Activated CD8-positive, alpha-beta memory T cell treated with anti-CD3 and anti-CD28 coated beads, Interleukin-2, amount 10 ng/mL, durations not matched to agents 7 days and 5 days (primary cell): ENCODE results near the gene SGCD. TPM values are rescaled to one million over a fixed set of nuclear protein-coding genes. Genes with fewer than 3 reads are reported as not detected.
"Not testable (repeated sequence)": the region's sequence is repeated elsewhere in the genome, so short reads cannot be mapped to it uniquely, and the experiment has no call there.

Source experiments
- ATAC-seq: fragments of 150-1000 bp; cut with Tn5 transposase; one replicate; pipeline ENCODE4 v1.10.0; 2021; ENCODE audit warnings: moderate library complexity
- CTCF ChIA-PET: fragments of 350-600 bp; sonication (Branson Sonifier 250); formaldehyde crosslinking; loops from one replicate; lab custom pipeline; 2021; ENCODE audit warnings: antibody characterized with exemption; lab: Charles Lee
- DNase-seq: peaks from one replicate; pipeline ENCODE4 v3.0.0-alpha.2; 2020
- H3K27ac Mint-ChIP-seq: one replicate; pipeline ENCODE4 v1.8.0; 2021; ENCODE audit warnings: mild to moderate bottlenecking, mixed read lengths
- H3K27me3 Mint-ChIP-seq: one replicate; pipeline ENCODE4 v1.8.0; 2021; ENCODE audit warnings: mixed read lengths
- H3K36me3 Mint-ChIP-seq: one replicate; pipeline ENCODE4 v1.8.0; 2021; ENCODE audit warnings: mild to moderate bottlenecking, mixed read lengths
- H3K4me1 Mint-ChIP-seq: one replicate; pipeline ENCODE4 v1.8.0; 2021; ENCODE audit warnings: mixed read lengths
- H3K4me3 Mint-ChIP-seq: one replicate; pipeline ENCODE4 v1.8.0; 2021; ENCODE audit warnings: mild to moderate bottlenecking, moderate library complexity, mixed read lengths
- H3K9me3 Mint-ChIP-seq: one replicate; pipeline ENCODE4 v1.8.0; 2022; ENCODE audit warnings: low read depth, mixed read lengths
- total RNA-seq, 2 experiments: library from RNA; stranded (reverse); gene quantifications; one replicate each; pipeline ENCODE4 v1.2.3, GENCODE V29; 2021

SGCD gene
- total RNA-seq, 2 experiments from 2014 or later: not detected

DNA sequence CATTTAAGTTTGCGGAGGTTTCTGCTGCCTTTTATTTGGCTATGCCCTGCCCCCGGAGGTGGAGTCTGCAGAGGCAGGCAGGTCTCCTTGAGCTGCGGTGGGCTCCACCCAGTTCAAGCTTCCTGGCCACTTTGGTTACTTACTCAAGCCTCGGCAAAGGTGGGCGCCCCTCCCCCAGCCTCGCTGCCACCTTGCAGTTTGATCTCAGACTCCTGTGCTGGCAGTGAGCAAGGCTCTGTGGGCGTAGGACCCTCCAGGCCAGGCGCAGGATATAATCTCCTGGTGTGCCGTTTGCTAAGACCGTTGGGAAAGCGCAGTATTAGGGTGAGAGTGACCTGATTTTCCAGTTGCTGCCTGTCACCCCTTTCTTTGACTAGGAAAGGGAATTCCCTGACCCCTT lies 283.6 kb downstream of the SGCD start:
- H3K4me3 Mint-ChIP-seq, H3K27me3 Mint-ChIP-seq, ATAC-seq, CTCF ChIA-PET, H3K4me1 Mint-ChIP-seq, H3K9me3 Mint-ChIP-seq, H3K27ac Mint-ChIP-seq, DNase-seq, H3K36me3 Mint-ChIP-seq: not testable (repeated sequence)

DNA sequence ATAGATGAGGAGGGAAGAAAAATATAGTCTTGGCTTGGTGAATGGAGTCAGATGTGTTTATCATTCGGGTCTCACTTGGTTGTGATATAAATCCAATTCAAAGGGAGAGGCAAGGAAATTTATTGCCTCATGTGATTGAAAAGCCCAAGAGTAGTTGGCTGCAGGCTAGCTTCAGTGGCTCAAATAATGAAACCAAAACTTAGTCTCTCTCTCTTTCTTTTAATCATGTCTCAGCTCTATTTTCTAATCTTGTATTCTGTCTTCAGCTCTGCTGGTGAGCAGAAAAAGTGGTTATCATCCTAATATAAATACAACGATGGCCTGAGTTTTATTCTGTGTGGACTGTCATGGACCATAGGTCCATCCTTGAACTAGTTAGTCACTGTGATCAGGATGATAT lies 288.9 kb downstream of the SGCD start:
- Mint-ChIP-seq H3K27me3 (no peaks in the 10 kb centered on the region), H3K9me3 (peaks cover 3% of the 10 kb centered on the region), H3K36me3 (no peaks in the 10 kb centered on the region), H3K27ac (no peak overlapping the region), H3K4me1 (no peaks in the 10 kb centered on the region), H3K4me3 (no peak overlapping the region)
- CTCF ChIA-PET: no interaction called here
- ATAC-seq (no peak), DNase-seq (no peak)

GRCh38 chr5:156617426-156617825 lies 290.5 kb downstream of the SGCD start:
- H3K36me3 Mint-ChIP-seq: no peaks in the 10 kb centered on the region
- H3K27me3 Mint-ChIP-seq: no peaks in the 10 kb centered on the region
- H3K9me3 Mint-ChIP-seq: no peaks in the 10 kb centered on the region
- no peaks in the 10 kb centered on the region for H3K4me1 Mint-ChIP-seq
- DNase-seq (no peak), ATAC-seq (no peak)
- no peak overlapping the region for H3K4me3 Mint-ChIP-seq
- CTCF ChIA-PET: no interaction called here
- no peak overlapping the region for H3K27ac Mint-ChIP-seq

DNA sequence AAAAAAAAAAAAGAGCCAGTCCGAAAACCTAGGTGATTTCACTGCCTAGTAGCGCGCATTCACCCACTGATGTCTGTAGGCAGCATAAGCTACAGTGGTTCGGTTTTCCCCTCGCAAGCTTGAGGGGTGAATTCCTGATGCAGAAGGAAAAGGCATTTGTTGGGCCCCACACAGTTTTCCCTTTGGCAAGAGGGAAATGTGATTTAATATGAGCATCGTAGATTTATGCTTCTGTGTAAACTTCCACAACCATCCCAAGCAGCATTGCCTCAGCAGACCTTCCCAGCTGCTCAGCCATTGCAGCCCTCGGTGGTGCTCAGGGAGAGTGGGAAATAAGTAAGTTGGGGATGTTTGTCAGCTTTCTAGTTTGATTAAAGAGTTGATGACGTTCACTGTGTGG lies 291.6 kb downstream of the SGCD start:
- no peak overlapping the region for H3K27ac Mint-ChIP-seq
- CTCF ChIA-PET: no interaction called here
- no peaks in the 10 kb centered on the region for H3K36me3 Mint-ChIP-seq
- DNase-seq (no peak), ATAC-seq (no peak)
- no peaks in the 10 kb centered on the region for H3K4me1 Mint-ChIP-seq
- no peak overlapping the region for H3K4me3 Mint-ChIP-seq
- no peaks in the 10 kb centered on the region for H3K27me3 Mint-ChIP-seq
- H3K9me3 Mint-ChIP-seq: no peaks in the 10 kb centered on the region

GRCh38 chr5:156621719-156622118 lies 294.8 kb downstream of the SGCD start:
- CTCF ChIA-PET: no interaction called here
- Mint-ChIP-seq H3K36me3 (no peaks in the 10 kb centered on the region), H3K27me3 (no peaks in the 10 kb centered on the region), H3K9me3 (no peaks in the 10 kb centered on the region), H3K27ac (no peak overlapping the region), H3K4me3 (no peak overlapping the region), H3K4me1 (no peaks in the 10 kb centered on the region)
- DNase-seq (no peak), ATAC-seq (no peak)

DNA sequence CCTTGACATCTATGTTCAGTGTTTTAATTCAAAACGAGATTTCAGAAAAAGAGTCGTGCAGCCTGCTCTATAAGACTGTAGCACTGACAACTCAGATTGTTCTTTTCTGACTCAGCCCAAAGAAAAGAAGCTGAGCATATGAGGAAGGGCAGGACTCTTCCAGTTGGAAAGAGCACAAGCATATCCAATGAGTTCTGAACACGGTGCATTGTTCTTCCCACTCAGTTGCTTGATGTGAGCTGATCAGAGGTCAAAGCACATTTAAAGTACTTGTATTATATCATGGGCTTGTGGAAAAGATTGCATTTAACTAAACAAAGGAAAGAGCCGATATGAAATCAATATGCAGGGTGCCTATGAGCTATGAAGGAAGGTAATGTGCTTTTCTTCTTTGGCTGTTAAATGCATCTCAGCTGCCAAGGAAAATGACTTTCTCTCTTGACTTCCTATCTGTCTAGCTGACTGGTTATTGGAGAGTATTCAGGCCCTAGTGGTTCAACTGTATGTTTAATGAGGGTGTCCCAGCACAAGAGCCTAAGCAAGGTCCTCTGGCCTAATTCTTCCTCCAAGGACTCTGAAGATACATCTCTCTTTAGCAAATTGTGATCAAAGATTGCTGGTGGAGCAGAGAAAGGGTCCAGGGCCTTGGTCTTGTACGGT lies 296.5 kb downstream of the SGCD start:
- Mint-ChIP-seq H3K27ac (no peak overlapping the region), H3K4me3 (no peak overlapping the region), H3K27me3 (no peaks in the 10 kb centered on the region), H3K36me3 (no peaks in the 10 kb centered on the region), H3K9me3 (no peaks in the 10 kb centered on the region), H3K4me1 (no peaks in the 10 kb centered on the region)
- no peak for ATAC-seq
- DNase-seq: no peak
- CTCF ChIA-PET: no interaction called here

- DNase-seq (no peak), ATAC-seq (no peak)
- Mint-ChIP-seq H3K4me1 (no peaks in the 10 kb centered on the region), H3K27ac (no peak overlapping the region), H3K36me3 (no peaks in the 10 kb centered on the region), H3K27me3 (no peaks in the 10 kb centered on the region), H3K4me3 (no peak overlapping the region), H3K9me3 (no peaks in the 10 kb centered on the region)
- CTCF ChIA-PET: no interaction called here
Measured at GRCh38 chr5:156624686-156625085, 297.7 kb downstream of the SGCD start.

GRCh38 chr5:156628421-156628820 lies 301.5 kb downstream of the SGCD start:
- no peaks in the 10 kb centered on the region for H3K9me3 Mint-ChIP-seq
- no peak overlapping the region for H3K4me3 Mint-ChIP-seq
- H3K27me3 Mint-ChIP-seq: no peaks in the 10 kb centered on the region
- no peaks in the 10 kb centered on the region for H3K4me1 Mint-ChIP-seq
- no peak overlapping the region for H3K27ac Mint-ChIP-seq
- DNase-seq (no peak), ATAC-seq (no peak)
- H3K36me3 Mint-ChIP-seq: no peaks in the 10 kb centered on the region
- CTCF ChIA-PET: no interaction called here

GRCh38 chr5:156631005-156631404 lies 304.0 kb downstream of the SGCD start:
- no peak overlapping the region for H3K27ac Mint-ChIP-seq
- no peaks in the 10 kb centered on the region for H3K9me3 Mint-ChIP-seq
- CTCF ChIA-PET: no interaction called here
- no peaks in the 10 kb centered on the region for H3K4me1 Mint-ChIP-seq
- no peaks in the 10 kb centered on the region for H3K36me3 Mint-ChIP-seq
- DNase-seq (no peak), ATAC-seq (no peak)
- no peak overlapping the region for H3K4me3 Mint-ChIP-seq
- no peaks in the 10 kb centered on the region for H3K27me3 Mint-ChIP-seq

DNA sequence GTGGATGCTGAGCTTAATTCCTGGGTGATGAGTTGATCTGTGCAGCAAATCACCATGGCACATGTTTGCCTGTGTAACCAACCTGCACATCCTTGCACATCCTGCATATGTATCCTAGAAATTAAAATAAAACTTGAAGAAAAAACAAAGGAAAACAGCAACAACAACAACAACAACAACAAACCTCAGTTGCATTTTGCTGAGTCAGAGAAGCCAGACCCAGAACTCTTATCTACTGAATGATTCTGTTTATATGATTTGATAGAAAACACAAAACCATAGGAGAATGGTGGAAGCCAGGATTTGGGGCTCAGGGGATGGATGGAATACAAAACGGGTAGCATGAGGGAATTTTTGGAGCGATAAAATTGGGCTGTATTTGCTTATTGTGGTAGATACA lies 307.3 kb downstream of the SGCD start:
- Mint-ChIP-seq H3K4me1 (no peaks in the 10 kb centered on the region), H3K4me3 (no peak overlapping the region), H3K27ac (no peak overlapping the region), H3K36me3 (no peaks in the 10 kb centered on the region), H3K9me3 (no peaks in the 10 kb centered on the region), H3K27me3 (peaks cover 6% of the 10 kb centered on the region)
- ATAC-seq (no peak), DNase-seq (no peak)
- CTCF ChIA-PET: no interaction called here

- DNase-seq (no peak), ATAC-seq (no peak)
- H3K9me3 Mint-ChIP-seq: no peaks in the 10 kb centered on the region
- no peaks in the 10 kb centered on the region for H3K4me1 Mint-ChIP-seq
- no peak overlapping the region for H3K27ac Mint-ChIP-seq
- no peaks in the 10 kb centered on the region for H3K36me3 Mint-ChIP-seq
- peaks cover 11% of the 10 kb centered on the region for H3K27me3 Mint-ChIP-seq
- no peak overlapping the region for H3K4me3 Mint-ChIP-seq
- CTCF ChIA-PET: no interaction called here
Measured at GRCh38 chr5:156640691-156641241, 313.8 kb downstream of the SGCD start.

DNA sequence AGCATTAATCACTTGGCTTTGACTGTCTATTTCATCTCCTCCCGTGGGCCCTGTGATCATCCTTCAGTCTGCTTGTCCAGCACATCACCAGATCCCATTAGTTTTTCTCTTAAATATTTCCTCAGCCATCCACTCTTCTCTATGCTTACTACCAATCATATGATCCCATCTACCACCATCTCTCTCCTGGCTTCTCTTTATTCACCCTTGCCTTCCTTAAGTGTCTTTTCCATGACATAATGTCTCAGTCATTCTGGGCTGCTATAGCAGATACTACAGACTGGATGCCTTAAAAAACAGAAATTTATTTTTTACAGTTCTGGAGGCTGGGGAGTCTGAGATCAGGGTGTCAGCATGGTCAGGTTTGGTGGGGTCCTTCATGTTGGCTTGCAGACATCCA lies 314.7 kb downstream of the SGCD start:
- Mint-ChIP-seq H3K27ac (no peak overlapping the region), H3K4me1 (no peaks in the 10 kb centered on the region), H3K9me3 (no peaks in the 10 kb centered on the region), H3K27me3 (peaks cover 19% of the 10 kb centered on the region), H3K36me3 (no peaks in the 10 kb centered on the region), H3K4me3 (no peak overlapping the region)
- CTCF ChIA-PET: interaction anchor here (0.6 kb wide), 1 partner anchor 1306 kb away, joined by 4 read pairs; no protein-coding TSS in a partner anchor
- DNase-seq (no peak), ATAC-seq (no peak)

DNA sequence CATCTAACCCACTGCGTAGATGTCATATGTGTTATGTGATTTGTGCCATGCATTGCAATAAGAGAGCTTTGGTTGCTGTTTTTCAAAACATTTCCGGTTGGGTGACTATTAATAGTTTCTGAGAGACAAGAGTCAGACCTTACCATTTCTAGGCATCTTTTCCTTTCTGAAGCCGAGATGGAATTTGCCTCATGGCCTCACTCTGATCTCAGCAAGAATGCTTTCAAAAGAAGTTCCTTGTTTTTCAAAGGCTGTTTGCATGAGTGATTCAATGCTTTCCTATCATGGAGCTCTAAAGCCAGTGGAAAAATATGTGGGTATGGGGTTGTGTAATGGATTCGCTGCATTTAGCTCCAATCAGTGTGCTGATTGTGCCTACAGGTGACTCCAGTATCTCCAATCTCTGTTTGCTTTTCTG lies 320.1 kb downstream of the SGCD start:
- DNase-seq (no peak), ATAC-seq (no peak)
- H3K9me3 Mint-ChIP-seq: no peaks in the 10 kb centered on the region
- CTCF ChIA-PET: interaction anchor here (1.3 kb wide), 1 partner anchor 8 kb away, joined by 4 read pairs; no protein-coding TSS in a partner anchor
- H3K27ac Mint-ChIP-seq: no peak overlapping the region
- H3K27me3 Mint-ChIP-seq: peaks cover 22% of the 10 kb centered on the region
- H3K4me1 Mint-ChIP-seq: no peaks in the 10 kb centered on the region
- H3K36me3 Mint-ChIP-seq: no peaks in the 10 kb centered on the region
- no peak overlapping the region for H3K4me3 Mint-ChIP-seq

- no peaks in the 10 kb centered on the region for H3K4me1 Mint-ChIP-seq
- no peak overlapping the region for H3K27ac Mint-ChIP-seq
- H3K27me3 Mint-ChIP-seq: peaks cover 8% of the 10 kb centered on the region
- no peaks in the 10 kb centered on the region for H3K36me3 Mint-ChIP-seq
- CTCF ChIA-PET: interaction anchor here (1.5 kb wide), 1 partner anchor 8 kb away, joined by 4 read pairs; no protein-coding TSS in a partner anchor
- DNase-seq (no peak), ATAC-seq (no peak)
- no peak overlapping the region for H3K4me3 Mint-ChIP-seq
- no peaks in the 10 kb centered on the region for H3K9me3 Mint-ChIP-seq
Measured at GRCh38 chr5:156654444-156654843, 327.5 kb downstream of the SGCD start.
